Sigmoid colon (tissue), 7 donors: ENCODE data around the gene TIMM23B. TPM values are rescaled to one million over a fixed set of nuclear protein-coding genes. Genes with fewer than 3 reads are reported as not detected.
"Not testable (repeated sequence)": the region's sequence is repeated elsewhere in the genome, so short reads cannot be mapped to it uniquely, and the experiment has no call there.

ENCODE experiments used
- DNase-seq: peaks from one replicate; pipeline ENCODE4 v3.0.0-alpha.2; 2019
- H3K27ac ChIP-seq, 4 donors: fragments of 200-600 bp; sonication (generic); one replicate each; pipeline ENCODE4 v1.5.1; 2016 to 2019; ENCODE audit warnings: mild to moderate bottlenecking in 1 of 4
- H3K27me3 ChIP-seq, 3 donors: fragments of 200-600 bp; sonication (generic); one replicate each; pipeline ENCODE4 v1.5.1; 2019; ENCODE audit warnings: mild to moderate bottlenecking in 1 of 3
- H3K36me3 ChIP-seq, 4 donors: fragments of 200-600 bp; sonication (generic); one replicate each; pipeline ENCODE4 v1.5.1; 2016 to 2019
- H3K4me1 ChIP-seq, 4 donors: fragments of 200-600 bp; sonication (generic); one replicate each; pipeline ENCODE4 v1.5.1; 2017 to 2019
- H3K4me3 ChIP-seq, 4 donors: fragments of 200-600 bp; sonication (generic); one replicate each; pipeline ENCODE4 v1.5.1; 2017 to 2019; ENCODE audit warnings: mild to moderate bottlenecking in 2 of 4, moderate library complexity in 1 of 4
- H3K9me3 ChIP-seq, 4 donors: fragments of 200-600 bp in 3 of 4; sonication (generic) in 3 of 4; one replicate each; pipeline versions ENCODE4 v1.5.1 to v1.6.1; 2013 to 2019
- EP300 ChIP-seq, 4 donors: sonication (generic); formaldehyde crosslinking; IDR thresholded peaks; one replicate each; pipeline ENCODE4 v1.6.1; 2017; ENCODE audit warnings: antibody characterized with exemption in 4 of 4
- POLR2A ChIP-seq, 2 donors: fragments of 450-650 bp; IDR thresholded peaks; one replicate each; pipeline ENCODE4 v1.6.1; 2016; ENCODE audit warnings: antibody characterized with exemption in 2 of 2, mild to moderate bottlenecking in 2 of 2, moderate library complexity in 2 of 2
- POLR2AphosphoS5 ChIP-seq, 4 donors: sonication (generic); formaldehyde crosslinking; IDR thresholded peaks; one replicate each; pipeline ENCODE4 v1.6.1; 2017; ENCODE audit warnings: antibody characterized with exemption in 4 of 4
- WGBS, 2 donors: extraction: QIAGEN DNeasy Blood & Tissue Kit; methylation state at CpG; one replicate each; pipeline ENCODE4 v1.1.7; 2013; 5-methylcytosine and 5-hydroxymethylcytosine counted together
- intact Hi-C: fragments of 100-400 bp; cut with DNase I; formaldehyde crosslinking; loops from one replicate; pipeline ENCODE4 v1.15.1; 2023
- polyA plus RNA-seq, 3 donors: library from polyadenylated mRNA; stranded (reverse); fragments of 200-250 nt; gene quantifications; one replicate each; pipeline ENCODE4 v1.2.3, GENCODE V29; 2013
- total RNA-seq, 4 donors: library from RNA; depleted of rRNA; stranded (reverse); fragments of >200 nt; gene quantifications; one replicate each; pipeline ENCODE4 v1.1.0, GENCODE V29; 2016
- donor health status: healthy with polysubstance abuse.
- donor health status: Bipolar disorder and iron deficiency.
- donor health status: healthy.

The TIMM23B gene
- total RNA-seq (10 to 100 TPM; 19.9 to 35.4 (median 24.0) TPM), polyA plus RNA-seq (10 to 100 TPM in 1 of 3 donors, 1 to 10 TPM in 2; 3.6 to 10.2 (median 4.4) TPM)

GRCh38 chr10:49941447-49942338, at the start of gene TIMM23B, which contains the start of gene PARG:
Gene TIMM23B, plus strand, starts transcription at chr10:49942053. Its CDS starts 142 bp downstream, at chr10:49942195.
Gene PARG, minus strand, starts transcription at chr10:49942027. Its CDS starts 302 bp downstream, at chr10:49941725.
- intact Hi-C loops, H3K9me3 ChIP-seq, H3K36me3 ChIP-seq, H3K27me3 ChIP-seq: not testable (repeated sequence)
- peak; percentile 25 to 48 for TF ChIP-seq POLR2A (IDR thresholded peaks at IDR 0.05)
- peak; percentile 67 to 86 (median 80) for TF ChIP-seq POLR2AphosphoS5 (IDR thresholded peaks at IDR 0.05)
- TF ChIP-seq EP300 (IDR thresholded peaks at IDR 0.05), result peak in 1 of 4 donors; percentile 31
- DNase-seq, result peak; percentile 82
- H3K27ac ChIP-seq, result peak within 1 kb of the TSS; percentile 60 to 80 (median 80)
- peak within 1 kb of the TSS; percentile 60 to 88 (median 82) for H3K4me3 ChIP-seq
- H3K4me1 ChIP-seq, result peaks cover 0 to 29% (median 22%) of the 10 kb centered on the region in 4 donors
- WGBS, 2 donors, result 0% methylated on average over 81 of the region's 81 CpGs

GRCh38 chr10:49899999-49900398, 41.9 kb upstream of the TIMM23B start:
- H3K4me1 ChIP-seq, H3K27ac ChIP-seq, H3K9me3 ChIP-seq, H3K27me3 ChIP-seq, intact Hi-C loops, DNase-seq, H3K36me3 ChIP-seq, H3K4me3 ChIP-seq: not testable (repeated sequence)
- WGBS, 2 donors, result 80 to 100% methylated on average over 1 of the region's 2 CpGs

DNA sequence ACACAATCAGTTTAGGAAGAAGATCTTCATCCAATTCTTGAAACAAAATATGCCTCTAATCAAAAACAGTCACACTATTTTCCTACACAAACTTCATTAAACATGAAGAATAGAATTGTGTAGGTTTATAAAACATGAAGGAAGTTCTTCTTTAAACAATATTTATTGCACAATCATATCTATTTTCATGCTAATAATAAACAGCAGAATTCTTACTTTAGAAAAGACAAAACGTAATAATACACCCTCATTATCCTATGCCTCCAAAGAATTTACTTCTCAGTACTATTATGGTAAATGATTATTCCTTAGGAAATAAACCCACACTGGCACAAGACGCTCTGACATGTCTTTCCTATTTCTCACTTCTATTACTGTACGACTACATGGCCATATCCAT, 41.4 kb upstream of the TIMM23B start:
- intact Hi-C loops, H3K4me3 ChIP-seq, H3K9me3 ChIP-seq, H3K27me3 ChIP-seq, H3K27ac ChIP-seq, DNase-seq, H3K36me3 ChIP-seq, H3K4me1 ChIP-seq: not testable (repeated sequence)
- WGBS, 2 donors, result 90 to 93% methylated on average over 2 of the region's 3 CpGs

GRCh38 chr10:49903829-49904228, 38.0 kb upstream of the TIMM23B start:
- DNase-seq, H3K4me1 ChIP-seq: not testable (repeated sequence)

DNA sequence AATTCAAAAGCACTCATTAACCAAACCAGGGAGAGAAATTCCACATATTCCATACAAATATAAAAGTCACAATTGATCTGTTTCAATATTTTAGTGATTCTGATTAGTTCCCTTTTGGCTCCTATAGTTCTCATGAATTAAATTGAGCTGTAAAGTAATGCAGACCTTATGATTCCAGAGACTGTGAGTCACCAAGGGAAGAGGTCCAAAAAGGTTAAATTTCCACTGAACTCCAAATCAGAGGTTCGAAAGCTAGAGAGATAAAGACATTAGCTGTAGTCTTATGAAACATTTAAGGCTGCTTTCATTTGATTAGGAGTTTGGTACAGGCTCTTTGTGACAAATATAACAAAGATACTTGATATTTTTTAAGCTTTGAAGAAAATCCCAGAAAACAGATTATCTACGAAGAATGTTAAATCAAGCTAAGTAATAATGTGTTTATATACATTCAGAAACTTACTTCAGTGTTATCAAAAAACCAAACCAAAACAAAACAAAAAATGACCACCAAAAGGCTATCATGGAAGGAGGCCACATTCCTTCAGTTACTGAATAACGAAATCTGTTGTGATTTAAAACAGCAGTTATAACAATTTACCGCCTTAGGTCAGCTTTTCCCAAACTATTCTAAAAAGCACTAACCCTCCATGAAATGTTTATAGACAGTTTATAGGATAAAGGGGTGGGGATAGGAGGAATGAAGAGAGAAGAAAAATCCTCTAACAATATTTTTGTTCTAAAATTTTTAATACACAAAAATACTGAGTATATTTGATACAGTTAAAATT, 33.4 kb upstream of the TIMM23B start:
- H3K27me3 ChIP-seq, H3K36me3 ChIP-seq, DNase-seq, H3K27ac ChIP-seq, H3K9me3 ChIP-seq, H3K4me3 ChIP-seq, H3K4me1 ChIP-seq, intact Hi-C loops: not testable (repeated sequence)
- 76 to 81% methylated on average over 4 of the region's 4 CpGs for WGBS, 2 donors

More at GRCh38 chr10:49903829-49904228, 38.0 kb upstream of the TIMM23B start:
- WGBS, 2 donors, result 94 to 95% methylated on average over 3 of the region's 3 CpGs
- H3K27ac ChIP-seq, H3K4me3 ChIP-seq, H3K36me3 ChIP-seq, H3K9me3 ChIP-seq, intact Hi-C loops, H3K27me3 ChIP-seq: not testable (repeated sequence)

DNA sequence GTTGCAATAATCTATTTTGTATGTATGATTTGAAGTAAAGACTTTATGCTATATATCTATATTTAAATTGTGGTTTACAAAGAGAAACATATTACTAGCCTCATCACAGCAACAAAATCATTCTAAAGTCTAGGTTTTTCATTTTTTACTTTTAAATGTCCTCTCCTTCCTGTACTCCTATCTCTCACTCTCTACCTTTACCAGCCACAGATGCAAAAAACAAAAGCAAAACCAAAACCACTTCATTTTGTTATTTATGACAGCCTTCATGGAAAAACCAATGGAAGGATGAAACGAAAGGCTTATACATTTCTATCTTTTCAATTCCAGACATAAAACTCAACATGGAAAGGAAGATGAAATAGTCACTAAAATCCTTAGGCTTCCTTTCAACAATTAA, 31.6 kb upstream of the TIMM23B start:
- H3K27me3 ChIP-seq, intact Hi-C loops, DNase-seq, H3K4me1 ChIP-seq, H3K9me3 ChIP-seq, H3K36me3 ChIP-seq, H3K4me3 ChIP-seq, H3K27ac ChIP-seq: not testable (repeated sequence)
- WGBS, 2 donors, result no CpG with 5 or more reads among the region's 1 CpG

GRCh38 chr10:49916451-49916850, 25.4 kb upstream of the TIMM23B start:
- H3K9me3 ChIP-seq, intact Hi-C loops, H3K27me3 ChIP-seq, H3K27ac ChIP-seq, H3K4me1 ChIP-seq, H3K4me3 ChIP-seq, DNase-seq: not testable (repeated sequence)
- H3K36me3 ChIP-seq, result peaks cover 0 to 16% (median 0%) of the 10 kb centered on the region in 4 donors

- H3K27me3 ChIP-seq, intact Hi-C loops: not testable (repeated sequence)
These were observed 23.9 kb upstream of the TIMM23B start for GRCh38 chr10:49917927-49918326.

GRCh38 chr10:49922041-49922440, 19.8 kb upstream of the TIMM23B start:
- H3K27ac ChIP-seq, H3K27me3 ChIP-seq, intact Hi-C loops, H3K4me1 ChIP-seq, H3K9me3 ChIP-seq, DNase-seq, H3K4me3 ChIP-seq: not testable (repeated sequence)
- WGBS, 2 donors, result 83 to 88% methylated on average over 4 of the region's 4 CpGs
- H3K36me3 ChIP-seq, result peaks cover 0 to 19% (median 3%) of the 10 kb centered on the region in 4 donors

More at GRCh38 chr10:49917927-49918326, 23.9 kb upstream of the TIMM23B start:
- H3K9me3 ChIP-seq, H3K27ac ChIP-seq, H3K4me3 ChIP-seq, DNase-seq, H3K4me1 ChIP-seq: not testable (repeated sequence)
- H3K36me3 ChIP-seq, result peaks cover 0 to 23% (median 3%) of the 10 kb centered on the region in 4 donors

DNA sequence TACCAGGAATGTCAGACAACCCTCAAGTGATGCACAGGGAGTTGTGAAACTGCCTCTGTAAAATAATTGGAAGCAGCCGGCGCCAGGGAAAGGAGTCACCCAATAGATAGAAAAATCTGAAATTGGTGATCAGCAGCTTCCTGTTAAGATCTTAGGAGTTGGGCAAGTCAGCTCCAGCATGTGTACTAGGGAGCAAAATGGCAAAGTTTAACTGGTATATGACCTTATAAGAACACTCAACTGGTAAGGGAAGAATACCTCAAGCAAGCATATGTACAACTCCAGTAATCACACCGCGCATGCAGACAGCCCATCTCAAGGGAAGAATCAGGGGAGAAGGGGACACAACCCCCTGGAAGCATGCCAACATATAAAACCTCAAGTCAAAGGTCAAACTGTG, 18.3 kb upstream of the TIMM23B start:
- H3K27me3 ChIP-seq, H3K27ac ChIP-seq, intact Hi-C loops, H3K4me1 ChIP-seq, H3K9me3 ChIP-seq, DNase-seq, H3K4me3 ChIP-seq: not testable (repeated sequence)
- 79 to 92% methylated on average over 4 of the region's 4 CpGs for WGBS, 2 donors
- peaks cover 0 to 19% (median 3%) of the 10 kb centered on the region in 4 donors for H3K36me3 ChIP-seq

DNA sequence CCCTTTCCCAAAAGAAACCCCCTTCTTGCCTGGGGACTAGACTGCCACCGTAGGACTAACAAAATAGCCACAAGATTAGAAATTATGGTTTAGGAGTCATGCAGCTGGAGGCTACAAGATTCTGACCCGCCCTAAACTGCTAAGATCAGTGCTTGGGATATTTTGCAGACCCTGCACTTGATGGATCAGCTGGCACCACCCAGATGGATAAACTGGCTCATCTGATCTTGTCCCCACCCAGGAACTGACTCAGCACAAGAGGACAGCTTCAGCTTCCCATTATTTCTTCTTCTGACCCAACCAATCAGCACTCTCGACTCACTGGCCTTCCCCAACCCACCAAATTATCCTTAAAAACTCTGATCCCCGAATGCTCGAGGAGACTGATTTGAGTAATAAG, 10.6 kb upstream of the TIMM23B start:
- H3K4me3 ChIP-seq, DNase-seq: not testable (repeated sequence)
- WGBS, 2 donors, result 93 to 95% methylated on average over 4 of the region's 5 CpGs

More for the DNA sequence above, 10.6 kb upstream of the TIMM23B start:
- intact Hi-C loops, H3K27ac ChIP-seq, H3K27me3 ChIP-seq, H3K9me3 ChIP-seq, H3K4me1 ChIP-seq: not testable (repeated sequence)
- peaks cover 0 to 12% (median 0%) of the 10 kb centered on the region in 4 donors for H3K36me3 ChIP-seq
